ENCODE results near the gene TMED10.

DNA sequence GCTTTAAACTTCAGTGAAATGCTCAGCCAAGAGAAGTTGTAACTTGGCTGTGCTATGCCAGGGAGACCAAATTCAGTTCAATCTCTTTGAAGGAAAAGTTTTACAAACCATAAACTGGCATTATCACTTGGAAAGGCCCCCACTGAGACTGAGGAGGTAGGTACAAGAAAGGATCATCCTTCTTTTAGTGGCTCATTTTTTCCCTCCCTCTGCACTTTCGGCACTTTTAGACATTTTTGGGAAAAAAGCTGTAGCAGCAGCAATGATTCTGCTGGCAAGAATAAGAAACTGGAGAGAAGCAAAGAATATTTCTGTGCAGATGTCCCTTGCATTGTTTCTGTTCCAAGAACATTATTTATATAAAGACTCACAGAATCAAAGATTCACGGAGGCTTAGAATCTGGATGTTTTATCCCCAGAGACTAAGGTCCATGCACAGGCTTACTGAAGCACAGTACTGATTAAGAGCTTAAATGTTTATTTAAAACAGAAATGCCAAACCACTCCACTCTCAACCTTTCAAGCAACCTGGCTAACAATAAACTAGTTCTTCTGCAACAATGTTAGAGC, 94.7 kb downstream of the TMED10 start:
- TF ChIP-seq, protein P1, sequence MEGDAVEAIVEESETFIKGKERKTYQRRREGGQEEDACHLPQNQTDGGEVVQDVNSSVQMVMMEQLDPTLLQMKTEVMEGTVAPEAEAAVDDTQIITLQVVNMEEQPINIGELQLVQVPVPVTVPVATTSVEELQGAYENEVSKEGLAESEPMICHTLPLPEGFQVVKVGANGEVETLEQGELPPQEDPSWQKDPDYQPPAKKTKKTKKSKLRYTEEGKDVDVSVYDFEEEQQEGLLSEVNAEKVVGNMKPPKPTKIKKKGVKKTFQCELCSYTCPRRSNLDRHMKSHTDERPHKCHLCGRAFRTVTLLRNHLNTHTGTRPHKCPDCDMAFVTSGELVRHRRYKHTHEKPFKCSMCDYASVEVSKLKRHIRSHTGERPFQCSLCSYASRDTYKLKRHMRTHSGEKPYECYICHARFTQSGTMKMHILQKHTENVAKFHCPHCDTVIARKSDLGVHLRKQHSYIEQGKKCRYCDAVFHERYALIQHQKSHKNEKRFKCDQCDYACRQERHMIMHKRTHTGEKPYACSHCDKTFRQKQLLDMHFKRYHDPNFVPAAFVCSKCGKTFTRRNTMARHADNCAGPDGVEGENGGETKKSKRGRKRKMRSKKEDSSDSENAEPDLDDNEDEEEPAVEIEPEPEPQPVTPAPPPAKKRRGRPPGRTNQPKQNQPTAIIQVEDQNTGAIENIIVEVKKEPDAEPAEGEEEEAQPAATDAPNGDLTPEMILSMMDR (tag by site-specific recombination; IDR thresholded peaks at IDR 0.05): no peak
- TF ChIP-seq ZNF549 (tag by site-specific recombination; IDR thresholded peaks at IDR 0.05) (no peak), ZNF248 (tag by site-specific recombination; IDR thresholded peaks at IDR 0.05) (no peak), SP3 (tag by site-specific recombination; IDR thresholded peaks at IDR 0.05) (no peak), ZNF658 (tag by site-specific recombination; IDR thresholded peaks at IDR 0.05) (no peak)
